DND-41 (cell line): ENCODE results near the gene PDE4B.

Experiments used
- ATAC-seq: fragments of 200-7000 bp; cut with Tn5 transposase; 3 replicates; pipeline ENCODE4 v1.9.1; 2021; ENCODE audit warnings: low read depth; ENCODE audit not compliant: insufficient read depth
- DNase-seq: peaks from one replicate; pipeline ENCODE4 v3.0.0-alpha.2; 2020
- H2AFZ ChIP-seq: 2 replicates; pipeline ENCODE4 v1.6.0; 2012; ENCODE audit warnings: low read depth, low read length
- H3K27ac ChIP-seq: 2 replicates; pipeline ENCODE4 v1.5.1; 2012; ENCODE audit warnings: low read length, inconsistent platforms
- H3K27me3 ChIP-seq: fragments of 200-600 bp; sonication (generic); 2 replicates; pipeline ENCODE4 v1.6.0; 2012; ENCODE audit warnings: low read length, mild to moderate bottlenecking, inconsistent platforms; ENCODE audit not compliant: insufficient read depth, poor library complexity
- H3K36me3 ChIP-seq: 2 replicates; pipeline ENCODE4 v1.5.1; 2012; ENCODE audit warnings: low read length, inconsistent platforms; ENCODE audit not compliant: insufficient read depth
- H3K4me1 ChIP-seq: 2 replicates; pipeline ENCODE4 v1.5.1; 2012; ENCODE audit warnings: mild to moderate bottlenecking, low read length; ENCODE audit not compliant: insufficient read depth
- H3K4me2 ChIP-seq: 2 replicates; pipeline ENCODE4 v1.6.0; 2012; ENCODE audit warnings: mild to moderate bottlenecking, moderate library complexity, low read length, inconsistent platforms; ENCODE audit not compliant: insufficient read depth
- H3K4me3 ChIP-seq, 2 experiments: fragments of 200-600 bp in 1 of 2; shearing (Covaris generic) in 1 of 2; 2 replicates each; pipeline ENCODE4 v1.5.1; 2012 to 2016; ENCODE audit warnings: inconsistent platforms in 2 of 2, low read length in 2 of 2, mild to moderate bottlenecking in 2 of 2, low read depth in 1 of 2, moderate library complexity in 1 of 2
- H3K79me2 ChIP-seq: 2 replicates; pipeline ENCODE4 v1.6.0; 2012; ENCODE audit warnings: low read length, inconsistent platforms; ENCODE audit not compliant: insufficient read depth
- H3K9ac ChIP-seq: 2 replicates; pipeline ENCODE4 v1.6.0; 2012; ENCODE audit warnings: low read depth, mild to moderate bottlenecking, inconsistent platforms, low read length, moderate library complexity
- H3K9me3 ChIP-seq: 2 replicates; pipeline ENCODE4 v1.5.1; 2012; ENCODE audit warnings: low read length, moderate library complexity, mild to moderate bottlenecking, inconsistent platforms; ENCODE audit not compliant: insufficient read depth, severe bottlenecking
- H4K20me1 ChIP-seq: 2 replicates; pipeline ENCODE4 v1.6.0; 2012; ENCODE audit warnings: low read length; ENCODE audit not compliant: insufficient read depth
- EZH2 ChIP-seq: IDR thresholded peaks from 3 replicates; pipeline ENCODE4 v1.6.1; 2012; ENCODE audit warnings: borderline replicate concordance, low read depth, mild to moderate bottlenecking, moderate library complexity, low read length, inconsistent platforms; ENCODE audit not compliant: severe bottlenecking
- TF ChIP-seq, protein P1 (sequence below): IDR thresholded peaks from 2 replicates; pipeline ENCODE4 v1.5.1; 2012; ENCODE audit warnings: borderline replicate concordance, low read length, moderate library complexity, mild to moderate bottlenecking; ENCODE audit not compliant: poor library complexity, severe bottlenecking; ENCODE audit errors: extremely low read depth

PDE4B gene

DNA sequence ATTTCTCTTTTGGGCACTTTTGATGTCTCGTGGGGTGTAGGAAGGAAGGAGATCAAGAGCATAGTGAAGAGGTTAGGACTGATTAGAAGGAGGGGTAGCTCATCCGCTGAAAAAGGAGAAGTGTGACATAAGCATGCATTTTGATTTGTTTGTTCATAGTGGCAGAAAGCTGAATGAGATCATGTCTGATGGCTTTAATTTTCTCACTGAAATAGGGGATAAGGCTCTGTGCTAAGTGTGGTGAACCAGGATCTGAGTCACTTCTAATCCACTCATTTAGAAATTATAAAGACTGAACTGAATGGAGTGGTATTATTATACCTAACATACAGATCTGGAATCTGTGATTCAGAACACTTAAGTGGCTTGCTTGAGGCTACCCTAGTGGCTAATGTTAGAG lies 344.5 kb downstream of the PDE4B start:
- DNase-seq (no peak), ATAC-seq (no peak)
- Histone ChIP-seq H3K9ac (no peak overlapping the region), H3K4me1 (no peaks in the 10 kb centered on the region; the same call in 1 of the 2 replicates), H3K9me3 (no peaks in the 10 kb centered on the region), H3K4me2 (no peak overlapping the region), H3K79me2 (no peaks in the 10 kb centered on the region), H4K20me1 (no peaks in the 10 kb centered on the region), H3K4me3 (no peak overlapping the region), H3K27me3 (no peaks in the 10 kb centered on the region), H3K36me3 (no peaks in the 10 kb centered on the region), H3K27ac (no peak overlapping the region), H2AFZ (no peak overlapping the region)
- TF ChIP-seq, protein P1, sequence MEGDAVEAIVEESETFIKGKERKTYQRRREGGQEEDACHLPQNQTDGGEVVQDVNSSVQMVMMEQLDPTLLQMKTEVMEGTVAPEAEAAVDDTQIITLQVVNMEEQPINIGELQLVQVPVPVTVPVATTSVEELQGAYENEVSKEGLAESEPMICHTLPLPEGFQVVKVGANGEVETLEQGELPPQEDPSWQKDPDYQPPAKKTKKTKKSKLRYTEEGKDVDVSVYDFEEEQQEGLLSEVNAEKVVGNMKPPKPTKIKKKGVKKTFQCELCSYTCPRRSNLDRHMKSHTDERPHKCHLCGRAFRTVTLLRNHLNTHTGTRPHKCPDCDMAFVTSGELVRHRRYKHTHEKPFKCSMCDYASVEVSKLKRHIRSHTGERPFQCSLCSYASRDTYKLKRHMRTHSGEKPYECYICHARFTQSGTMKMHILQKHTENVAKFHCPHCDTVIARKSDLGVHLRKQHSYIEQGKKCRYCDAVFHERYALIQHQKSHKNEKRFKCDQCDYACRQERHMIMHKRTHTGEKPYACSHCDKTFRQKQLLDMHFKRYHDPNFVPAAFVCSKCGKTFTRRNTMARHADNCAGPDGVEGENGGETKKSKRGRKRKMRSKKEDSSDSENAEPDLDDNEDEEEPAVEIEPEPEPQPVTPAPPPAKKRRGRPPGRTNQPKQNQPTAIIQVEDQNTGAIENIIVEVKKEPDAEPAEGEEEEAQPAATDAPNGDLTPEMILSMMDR, result no peak
- TF ChIP-seq EZH2, result no peak

DNA sequence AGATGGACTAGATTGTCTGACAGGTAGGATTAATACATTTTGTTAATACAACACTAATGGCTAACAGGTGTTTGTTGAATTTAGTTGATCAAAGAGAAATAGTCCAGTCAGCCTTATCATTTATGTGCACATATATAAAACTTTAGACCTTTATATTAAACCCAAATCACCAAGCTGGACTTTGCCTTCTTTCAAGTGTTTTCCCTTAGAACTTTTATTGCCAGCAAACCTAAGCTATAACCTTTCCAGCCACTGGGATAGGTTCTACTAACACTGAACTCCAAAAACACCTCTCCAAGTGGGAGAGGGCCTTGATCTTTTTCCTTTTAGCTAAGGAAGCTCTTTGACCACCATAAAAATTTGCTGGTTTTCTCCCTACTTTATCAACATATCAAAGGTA lies 345.9 kb downstream of the PDE4B start:
- H2AFZ ChIP-seq, result no peak overlapping the region
- H3K4me2 ChIP-seq, result no peak overlapping the region
- DNase-seq (no peak), ATAC-seq (no peak)
- no peaks in the 10 kb centered on the region; the same call in 1 of the 2 replicates for H3K4me1 ChIP-seq
- H3K36me3 ChIP-seq, result no peaks in the 10 kb centered on the region
- H3K27me3 ChIP-seq, result no peaks in the 10 kb centered on the region
- H3K9ac ChIP-seq, result no peak overlapping the region
- H3K79me2 ChIP-seq, result no peaks in the 10 kb centered on the region
- H3K27ac ChIP-seq, result no peak overlapping the region
- no peaks in the 10 kb centered on the region for H3K9me3 ChIP-seq
- no peaks in the 10 kb centered on the region for H4K20me1 ChIP-seq
- H3K4me3 ChIP-seq, result no peak overlapping the region
- TF ChIP-seq EZH2, result no peak
- TF ChIP-seq, protein P1, result no peak

DNA sequence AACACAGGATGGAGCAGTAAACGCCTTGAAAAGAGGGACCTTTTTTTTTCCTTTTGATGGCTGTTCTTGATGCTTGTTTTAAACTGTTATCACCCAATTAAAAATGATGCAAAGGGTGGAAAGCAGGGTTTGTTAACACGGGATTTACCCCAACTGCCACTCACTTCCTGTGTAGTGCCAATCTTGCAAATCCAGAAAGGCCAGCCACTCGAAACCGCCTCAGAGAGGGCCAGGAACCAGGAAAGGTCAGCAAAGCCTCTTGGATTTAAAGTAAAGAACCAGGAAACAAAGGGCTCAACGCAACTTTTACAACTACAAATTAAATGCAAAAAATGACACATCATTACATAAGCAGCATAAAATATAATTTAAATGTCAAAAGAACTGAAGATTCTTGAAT lies 347.4 kb downstream of the PDE4B start:
- Histone ChIP-seq H3K4me2 (no peak overlapping the region), H3K79me2 (no peaks in the 10 kb centered on the region), H3K4me1 (no peaks in the 10 kb centered on the region; the same call in 1 of the 2 replicates), H3K27ac (no peak overlapping the region), H3K9me3 (no peaks in the 10 kb centered on the region), H2AFZ (no peak overlapping the region), H3K9ac (no peak overlapping the region), H4K20me1 (no peaks in the 10 kb centered on the region), H3K36me3 (no peaks in the 10 kb centered on the region), H3K4me3 (no peak overlapping the region), H3K27me3 (no peaks in the 10 kb centered on the region)
- ATAC-seq (no peak), DNase-seq (no peak)
- TF ChIP-seq, protein P1, result no peak
- no peak for TF ChIP-seq EZH2

DNA sequence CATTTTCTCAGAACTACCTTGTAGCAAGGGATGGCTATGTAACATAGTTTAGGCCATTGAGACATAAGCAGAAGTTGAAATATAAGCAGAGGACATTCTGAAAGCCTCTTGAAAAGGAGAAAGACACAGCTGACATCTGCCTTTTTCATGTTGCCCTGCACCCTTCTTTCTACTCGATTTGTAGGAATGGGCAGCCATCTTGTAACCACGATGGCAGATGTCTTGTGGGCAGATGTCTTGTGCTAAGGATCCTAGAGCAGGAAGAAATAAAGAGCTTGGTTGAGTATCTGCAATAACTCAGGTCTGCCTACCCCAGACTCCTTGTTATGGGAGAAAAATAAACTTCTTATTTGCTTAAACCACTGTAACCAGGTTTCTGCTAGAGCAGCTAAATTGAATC lies 351.0 kb downstream of the PDE4B start:
- H3K4me1 ChIP-seq, result no peaks in the 10 kb centered on the region; the same call in 1 of the 2 replicates
- H3K9ac ChIP-seq, result no peak overlapping the region
- H3K27me3 ChIP-seq, result no peaks in the 10 kb centered on the region
- no peak for TF ChIP-seq EZH2
- TF ChIP-seq, protein P1, result no peak
- peak; percentile 3 for DNase-seq
- H3K4me3 ChIP-seq, result no peak overlapping the region
- no peak overlapping the region for H3K27ac ChIP-seq
- H4K20me1 ChIP-seq, result no peaks in the 10 kb centered on the region
- H3K4me2 ChIP-seq, result no peak overlapping the region
- no peaks in the 10 kb centered on the region for H3K79me2 ChIP-seq
- H2AFZ ChIP-seq, result no peak overlapping the region
- H3K36me3 ChIP-seq, result no peaks in the 10 kb centered on the region
- peak; percentile 47; the same call in 1 of the 3 replicates for ATAC-seq
- H3K9me3 ChIP-seq, result no peaks in the 10 kb centered on the region
